PC-9 (cell line): ENCODE measurements around the gene SLC7A4. TPM values are rescaled to one million over a fixed set of nuclear protein-coding genes. Genes with fewer than 3 reads are reported as not detected.

Experiments
- BruUV-seq: library from RNA; stranded (reverse); fragments of 400-500 nt; replicated peaks from 2 replicates; lab custom pipeline; 2021; lab: Mats Ljungman, UMichigan
- CTCF ChIA-PET: fragments of 300-600 bp; sonication (Branson Sonifier 250); formaldehyde crosslinking; loops from one replicate; lab custom pipeline; 2022; ENCODE audit warnings: antibody characterized with exemption; lab: Charles Lee
- POLR2A ChIA-PET: fragments of 300-600 bp; sonication (Branson Sonifier 250); formaldehyde crosslinking; loops from one replicate; lab custom pipeline; 2022; ENCODE audit warnings: antibody characterized with exemption; ENCODE audit not compliant: unreplicated experiment; lab: Charles Lee
- DNase-seq, 2 experiments: peaks; one replicate each; pipeline versions ENCODE4 v3.0.0 to v3.0.0-alpha.2; 2015 to 2022; ENCODE audit warnings: mixed read lengths in 1 of 2
- H2AFZ ChIP-seq: fragments of 200-600 bp; sonication (generic); 2 replicates; pipeline ENCODE4 v1.8.1; 2017; ENCODE audit warnings: antibody characterized with exemption
- H3F3A ChIP-seq: fragments of 200-600 bp; sonication (generic); 2 replicates; pipeline ENCODE4 v1.8.1; 2017; ENCODE audit warnings: antibody characterized with exemption, mild to moderate bottlenecking, low read depth; ENCODE audit not compliant: insufficient read depth
- H3K27ac ChIP-seq: fragments of 200-600 bp; sonication (generic); 2 replicates; pipeline ENCODE4 v1.6.1; 2016; ENCODE audit warnings: mixed run types
- H3K27me3 ChIP-seq: fragments of 200-600 bp; sonication (generic); 2 replicates; pipeline ENCODE4 v1.6.1; 2016; ENCODE audit warnings: low read depth, mixed run types; ENCODE audit not compliant: insufficient read depth
- H3K36me3 ChIP-seq: fragments of 200-600 bp; sonication (generic); 2 replicates; pipeline ENCODE4 v1.6.1; 2016; ENCODE audit warnings: low read depth, mixed run types
- H3K4me1 ChIP-seq: fragments of 200-600 bp; sonication (generic); replicated peaks from 2 replicates; pipeline ENCODE4 v1.6.1; 2016; ENCODE audit warnings: mixed run types; ENCODE audit not compliant: insufficient read depth
- H3K4me2 ChIP-seq: fragments of 200-600 bp; sonication (generic); 2 replicates; pipeline ENCODE4 v1.6.1; 2017; ENCODE audit warnings: mixed run types
- H3K4me3 ChIP-seq: fragments of 200-600 bp; sonication (generic); 2 replicates; pipeline ENCODE4 v1.6.1; 2016; ENCODE audit warnings: mixed run types
- H3K79me2 ChIP-seq: fragments of 200-600 bp; sonication (generic); 2 replicates; pipeline ENCODE4 v1.6.1; 2017; ENCODE audit warnings: low read depth, mixed run types
- H3K9me2 ChIP-seq: fragments of 200-600 bp; sonication (generic); 2 replicates; pipeline ENCODE4 v1.8.1; 2017; ENCODE audit warnings: mild to moderate bottlenecking; ENCODE audit not compliant: insufficient read depth
- H3K9me3 ChIP-seq: fragments of 200-600 bp; sonication (generic); 2 replicates; pipeline ENCODE4 v1.8.1; 2016; ENCODE audit warnings: low read depth; ENCODE audit not compliant: insufficient read depth
- H4K20me1 ChIP-seq: fragments of 200-600 bp; sonication (generic); 2 replicates; pipeline ENCODE4 v1.8.1; 2017; ENCODE audit not compliant: insufficient read depth
- CTCF ChIP-seq: fragments of 200-600 bp; sonication (generic); conservative IDR thresholded peaks from 2 replicates; pipeline ENCODE4 v1.6.1; 2017; ENCODE audit warnings: mixed run types, antibody characterized with exemption, mild to moderate bottlenecking, moderate library complexity
- EZH2 ChIP-seq: fragments of 200-600 bp; sonication (generic); IDR thresholded peaks from 2 replicates; pipeline ENCODE4 v1.8.0; 2017; ENCODE audit warnings: antibody characterized with exemption, low read depth
- intact Hi-C: fragments of 100-400 bp; cut with micrococcal nuclease; formaldehyde crosslinking; loops from one replicate; pipeline ENCODE4 v1.10.0; 2022; ENCODE audit not compliant: unreplicated experiment
- total RNA-seq: library from RNA; stranded (reverse); gene quantifications from 2 replicates; pipeline ENCODE4 v1.2.3, GENCODE V29; 2021

SLC7A4 gene
- total RNA-seq, 1 experiment from 2014 or later, result not detected

GRCh38 chr22:21003782-21004181 is 28.6 kb downstream of the SLC7A4 start:
- intact Hi-C loops, result loop anchor here (10.0 kb wide), 1 partner anchor 101 kb away; no protein-coding TSS in a partner anchor
- Histone ChIP-seq H3K4me3 (peak overlapping the region; percentile 89; the same call in 1 of the 2 replicates), H3K27ac (no peak overlapping the region)

GRCh38 chr22:21001601-21002325 is 30.6 kb downstream of the SLC7A4 start, which contains the start of gene THAP7:
TSS of gene THAP7 (minus strand) at chr22:21002118. CDS start at chr22:21001911, 207 bp downstream.
- DNase-seq, result peak; percentile 79 to 87
- H2AFZ ChIP-seq, result peak within 1 kb of the TSS; percentile 85
- no peaks in the 10 kb centered on the region for H3K9me2 ChIP-seq
- H3K4me3 ChIP-seq, result peak within 1 kb of the TSS; percentile 89
- H3K4me1 ChIP-seq, result peaks cover 8% of the 10 kb centered on the region
- no peaks in the 10 kb centered on the region for H3K36me3 ChIP-seq
- intact Hi-C loops, result loop anchor here (1.0 to 10.0 kb wide), 3 partner anchors 19 to 116 kb away; partner anchors contain the start of gene LZTR1
- BruUV-seq, result TSS peak; percentile 68
- H4K20me1 ChIP-seq, result no peaks in the 10 kb centered on the region
- no peaks in the 10 kb centered on the region for H3K27me3 ChIP-seq
- ChIA-PET POLR2A (interaction anchor here (0.6 kb wide), 2 partner anchors 14 to 63 kb away, joined by 3 to 8 read pairs; no protein-coding TSS in a partner anchor), CTCF (no interaction called here)
- no peak for TF ChIP-seq CTCF
- TF ChIP-seq EZH2, result no peak
- H3F3A ChIP-seq, result peaks cover 8% of the 10 kb centered on the region; the same call in 1 of the 2 replicates
- H3K4me2 ChIP-seq, result peak within 1 kb of the TSS; percentile 99
- H3K9me3 ChIP-seq, result no peaks in the 10 kb centered on the region
- H3K27ac ChIP-seq, result peak within 1 kb of the TSS; percentile 89
- peaks cover 27% of the 10 kb centered on the region for H3K79me2 ChIP-seq

More at GRCh38 chr22:21003782-21004181, 28.6 kb downstream of the SLC7A4 start:
- no peaks in the 10 kb centered on the region for H4K20me1 ChIP-seq
- no peaks in the 10 kb centered on the region for H3K36me3 ChIP-seq
- H3K27me3 ChIP-seq, result no peaks in the 10 kb centered on the region
- BruUV-seq, result no TSS peak
- H3F3A ChIP-seq, result peaks cover 8% of the 10 kb centered on the region; the same call in 1 of the 2 replicates
- no peak overlapping the region for H2AFZ ChIP-seq
- no peaks in the 10 kb centered on the region for H3K9me3 ChIP-seq
- H3K4me1 ChIP-seq, result peaks cover 8% of the 10 kb centered on the region
- TF ChIP-seq EZH2 (no peak), CTCF (no peak)
- peak overlapping the region; percentile 99 for H3K4me2 ChIP-seq
- POLR2A ChIA-PET, result interaction anchor here (1.0 kb wide), 1 partner anchor 11 kb away, joined by 4 read pairs; no protein-coding TSS in a partner anchor
- H3K79me2 ChIP-seq, result peaks cover 27% of the 10 kb centered on the region
- H3K9me2 ChIP-seq, result no peaks in the 10 kb centered on the region
- CTCF ChIA-PET, result no interaction called here
- no peak for DNase-seq

GRCh38 chr22:21000987-21001600 is 31.3 kb downstream of the SLC7A4 start:
- Histone ChIP-seq H3K4me1 (peaks cover 8% of the 10 kb centered on the region), H3K36me3 (no peaks in the 10 kb centered on the region), H3K4me3 (peak overlapping the region; percentile 89), H3K27me3 (no peaks in the 10 kb centered on the region), H3K4me2 (peak overlapping the region; percentile 99), H3K9me3 (no peaks in the 10 kb centered on the region), H3K27ac (peak overlapping the region; percentile 89), H3K79me2 (peaks cover 27% of the 10 kb centered on the region), H4K20me1 (no peaks in the 10 kb centered on the region), H2AFZ (peak overlapping the region; percentile 85), H3F3A (peaks cover 8% of the 10 kb centered on the region; the same call in 1 of the 2 replicates), H3K9me2 (no peaks in the 10 kb centered on the region)
- intact Hi-C loops, result loop anchor here (10.0 kb wide), 1 partner anchor 104 kb away; no protein-coding TSS in a partner anchor
- POLR2A ChIA-PET, result no interaction called here
- BruUV-seq, result no TSS peak
- CTCF ChIA-PET, result interaction anchor here (0.7 kb wide), 1 partner anchor 80 kb away, joined by 4 read pairs; no protein-coding TSS in a partner anchor
- DNase-seq, result no peak
- TF ChIP-seq CTCF, result no peak
- no peak for TF ChIP-seq EZH2
